ENCODE results near the gene COQ3. TPM values are rescaled to one million over a fixed set of nuclear protein-coding genes. Genes with fewer than 3 reads are reported as not detected.

COQ3 gene
- total and polyA plus RNA-seq, 12 donors: 22.4 to 41.5 (median 33.4) TPM

- no peak overlapping the region for H3K4me3 ChIP-seq
- DNase-seq (no peak), ATAC-seq (no peak)
- intact Hi-C loops (cut with DNase I): no loop called here
- H3K9me3 ChIP-seq: no peaks in the 10 kb centered on the region
- H3K27ac ChIP-seq: no peak overlapping the region
- H3K27me3 ChIP-seq: no peaks in the 10 kb centered on the region
- TF ChIP-seq, protein P1, sequence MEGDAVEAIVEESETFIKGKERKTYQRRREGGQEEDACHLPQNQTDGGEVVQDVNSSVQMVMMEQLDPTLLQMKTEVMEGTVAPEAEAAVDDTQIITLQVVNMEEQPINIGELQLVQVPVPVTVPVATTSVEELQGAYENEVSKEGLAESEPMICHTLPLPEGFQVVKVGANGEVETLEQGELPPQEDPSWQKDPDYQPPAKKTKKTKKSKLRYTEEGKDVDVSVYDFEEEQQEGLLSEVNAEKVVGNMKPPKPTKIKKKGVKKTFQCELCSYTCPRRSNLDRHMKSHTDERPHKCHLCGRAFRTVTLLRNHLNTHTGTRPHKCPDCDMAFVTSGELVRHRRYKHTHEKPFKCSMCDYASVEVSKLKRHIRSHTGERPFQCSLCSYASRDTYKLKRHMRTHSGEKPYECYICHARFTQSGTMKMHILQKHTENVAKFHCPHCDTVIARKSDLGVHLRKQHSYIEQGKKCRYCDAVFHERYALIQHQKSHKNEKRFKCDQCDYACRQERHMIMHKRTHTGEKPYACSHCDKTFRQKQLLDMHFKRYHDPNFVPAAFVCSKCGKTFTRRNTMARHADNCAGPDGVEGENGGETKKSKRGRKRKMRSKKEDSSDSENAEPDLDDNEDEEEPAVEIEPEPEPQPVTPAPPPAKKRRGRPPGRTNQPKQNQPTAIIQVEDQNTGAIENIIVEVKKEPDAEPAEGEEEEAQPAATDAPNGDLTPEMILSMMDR (IDR thresholded peaks at IDR 0.05): no peak
- H3K36me3 ChIP-seq: peaks cover 0 to 28% (median 0%) of the 10 kb centered on the region in 9 donors
- no peaks in the 10 kb centered on the region for H3K4me1 ChIP-seq
Measured at GRCh38 chr6:99378636-99379035, 15.4 kb downstream of the COQ3 start.

- H3K27ac ChIP-seq: no peak overlapping the region
- intact Hi-C loops (cut with DNase I): no loop called here
- ATAC-seq: no peak
- DNase-seq: no peak
- no peaks in the 10 kb centered on the region for H3K9me3 ChIP-seq
- TF ChIP-seq, protein P1 (IDR thresholded peaks at IDR 0.05): no peak
- peaks cover 0 to 26% (median 0%) of the 10 kb centered on the region in 9 donors for H3K36me3 ChIP-seq
- H3K27me3 ChIP-seq: no peaks in the 10 kb centered on the region
- H3K4me1 ChIP-seq: no peaks in the 10 kb centered on the region
- no peak overlapping the region for H3K4me3 ChIP-seq
Measured at GRCh38 chr6:99369533-99369932, 24.5 kb downstream of the COQ3 start.

DNA sequence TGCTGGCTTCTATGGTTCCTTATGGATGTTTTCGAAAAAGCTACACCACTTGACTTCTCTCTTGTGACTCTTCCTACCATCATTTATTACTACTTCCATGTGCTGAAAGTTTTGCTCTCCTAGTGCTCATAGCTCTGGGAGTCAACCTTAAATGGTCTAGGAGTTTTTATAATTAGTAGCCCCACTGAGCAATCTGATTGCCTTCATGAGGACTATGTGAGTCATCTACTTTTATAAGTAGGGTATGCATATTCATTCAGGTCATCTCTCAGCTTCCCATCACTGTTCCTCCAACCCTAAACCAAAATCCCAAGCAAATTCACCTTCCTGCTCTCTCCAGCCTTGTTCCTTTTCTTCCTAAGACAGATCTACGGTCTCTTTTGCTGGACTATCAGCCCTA lies 27.1 kb downstream of the COQ3 start:
- TF ChIP-seq, protein P1 (IDR thresholded peaks at IDR 0.05): no peak
- DNase-seq (no peak), ATAC-seq (no peak)
- no peak overlapping the region for H3K4me3 ChIP-seq
- H3K27me3 ChIP-seq: no peaks in the 10 kb centered on the region
- intact Hi-C loops (cut with DNase I): no loop called here
- H3K4me1 ChIP-seq: no peaks in the 10 kb centered on the region
- no peak overlapping the region for H3K27ac ChIP-seq
- 95% methylated on average over 2 of the region's 2 CpGs for WGBS, 2 donors
- H3K9me3 ChIP-seq: no peaks in the 10 kb centered on the region
- peaks cover 0 to 23% (median 0%) of the 10 kb centered on the region in 9 donors for H3K36me3 ChIP-seq

DNA sequence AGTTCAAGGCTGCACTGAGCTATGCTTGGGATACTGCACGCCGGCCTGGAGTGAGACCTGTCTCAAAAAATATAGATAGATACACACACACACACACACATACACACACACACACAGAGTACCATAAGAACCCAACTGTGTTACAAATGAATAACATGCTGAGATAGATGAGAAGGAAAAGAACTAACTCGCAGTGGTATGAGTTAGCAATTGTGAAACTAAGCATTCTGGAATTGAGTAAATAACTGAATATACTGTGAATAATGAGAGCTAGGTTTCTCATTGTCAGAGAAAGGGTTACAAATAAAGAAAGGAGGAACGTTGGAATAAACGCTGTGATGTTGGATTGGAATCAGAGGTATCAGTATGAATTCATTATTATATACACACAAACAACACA lies 30.0 kb downstream of the COQ3 start:
- DNase-seq (no peak), ATAC-seq (no peak)
- Histone ChIP-seq H3K4me1 (no peaks in the 10 kb centered on the region), H3K9me3 (no peaks in the 10 kb centered on the region), H3K27ac (no peak overlapping the region), H3K4me3 (no peak overlapping the region), H3K36me3 (peaks cover 0 to 4% (median 0%) of the 10 kb centered on the region in 9 donors), H3K27me3 (peaks cover 0 to 16% (median 4%) of the 10 kb centered on the region in 7 donors)
- intact Hi-C loops (cut with DNase I): no loop called here
- TF ChIP-seq, protein P1 (IDR thresholded peaks at IDR 0.05): no peak
- 88 to 95% methylated on average over 5 of the region's 5 CpGs for WGBS, 2 donors
